ENCODE data around the gene TBC1D22A. TPM values are rescaled to one million over a fixed set of nuclear protein-coding genes. Genes with fewer than 3 reads are reported as not detected.
A peak's percentile ranks its signal among the peaks of the same experiment; 100 is the strongest.

Gene TBC1D22A
- total and polyA plus RNA-seq, 2 experiments from 2014 or later, result 16.6 to 18.5 TPM

DNA sequence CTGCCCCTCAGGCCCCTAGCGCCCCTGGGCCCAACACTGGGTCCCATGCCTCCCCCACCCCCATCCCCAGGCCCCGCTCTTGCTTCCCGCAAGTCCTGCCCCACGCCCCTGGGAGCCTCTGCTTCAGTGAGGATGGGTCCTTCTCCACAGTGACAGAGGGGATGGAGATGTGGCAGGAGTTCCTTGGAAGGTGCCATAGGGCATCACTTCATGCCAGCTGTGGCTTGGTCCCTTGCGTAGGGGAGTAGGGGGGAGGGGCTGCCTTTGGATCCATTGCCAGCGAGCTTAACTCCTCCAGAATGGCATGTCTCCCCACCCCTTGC lies 9.5 kb upstream of the TBC1D22A start:
- H3K4me3 ChIP-seq, result no peak overlapping the region
- peaks cover 8% of the 10 kb centered on the region for H3K4me1 ChIP-seq (ENCODE audit: low read depth)
- H3K9me3 ChIP-seq (ENCODE audit: low read depth), result no peaks in the 10 kb centered on the region
- TF ChIP-seq, protein P1, sequence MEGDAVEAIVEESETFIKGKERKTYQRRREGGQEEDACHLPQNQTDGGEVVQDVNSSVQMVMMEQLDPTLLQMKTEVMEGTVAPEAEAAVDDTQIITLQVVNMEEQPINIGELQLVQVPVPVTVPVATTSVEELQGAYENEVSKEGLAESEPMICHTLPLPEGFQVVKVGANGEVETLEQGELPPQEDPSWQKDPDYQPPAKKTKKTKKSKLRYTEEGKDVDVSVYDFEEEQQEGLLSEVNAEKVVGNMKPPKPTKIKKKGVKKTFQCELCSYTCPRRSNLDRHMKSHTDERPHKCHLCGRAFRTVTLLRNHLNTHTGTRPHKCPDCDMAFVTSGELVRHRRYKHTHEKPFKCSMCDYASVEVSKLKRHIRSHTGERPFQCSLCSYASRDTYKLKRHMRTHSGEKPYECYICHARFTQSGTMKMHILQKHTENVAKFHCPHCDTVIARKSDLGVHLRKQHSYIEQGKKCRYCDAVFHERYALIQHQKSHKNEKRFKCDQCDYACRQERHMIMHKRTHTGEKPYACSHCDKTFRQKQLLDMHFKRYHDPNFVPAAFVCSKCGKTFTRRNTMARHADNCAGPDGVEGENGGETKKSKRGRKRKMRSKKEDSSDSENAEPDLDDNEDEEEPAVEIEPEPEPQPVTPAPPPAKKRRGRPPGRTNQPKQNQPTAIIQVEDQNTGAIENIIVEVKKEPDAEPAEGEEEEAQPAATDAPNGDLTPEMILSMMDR (IDR thresholded peaks at IDR 0.05; ENCODE audit: low read depth, low read length), result no peak
- H3K27ac ChIP-seq, result no peak overlapping the region
- DNase-seq (ENCODE audit: low read depth in 1 of 2, low spot score in 1 of 2), result no peak
- H3K36me3 ChIP-seq, result no peaks in the 10 kb centered on the region
- peaks cover under 1% of the 10 kb centered on the region for H3K27me3 ChIP-seq

- no peak for DNase-seq (ENCODE audit: low read depth in 1 of 2, low spot score in 1 of 2)
- H3K36me3 ChIP-seq, result no peaks in the 10 kb centered on the region
- TF ChIP-seq, protein P1 (IDR thresholded peaks at IDR 0.05; ENCODE audit: low read depth, low read length), result no peak
- H3K9me3 ChIP-seq (ENCODE audit: low read depth), result no peaks in the 10 kb centered on the region
- no peaks in the 10 kb centered on the region for H3K27me3 ChIP-seq
- H3K27ac ChIP-seq, result no peak overlapping the region
- no peak overlapping the region for H3K4me3 ChIP-seq
- H3K4me1 ChIP-seq (ENCODE audit: low read depth), result peaks cover 8% of the 10 kb centered on the region
Observed at GRCh38 chr22:46753360-46753759, 9.1 kb upstream of the TBC1D22A start.

DNA sequence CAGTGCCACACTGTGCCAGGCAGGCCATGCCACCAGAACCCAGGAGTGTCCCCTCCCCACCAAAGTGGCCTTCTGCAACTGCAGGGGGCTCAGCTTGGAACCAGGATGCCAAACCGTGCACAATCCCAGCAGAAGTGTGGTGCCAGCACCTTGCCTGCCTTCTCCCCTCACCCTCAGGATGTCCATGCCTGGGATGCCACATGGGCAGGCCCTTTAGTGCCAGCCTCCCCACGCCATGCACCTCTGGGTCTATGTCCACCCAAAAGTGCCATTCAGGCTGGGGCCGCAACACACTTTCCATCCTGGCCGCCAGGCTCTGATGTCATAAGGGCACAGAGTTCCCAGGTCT lies 8.7 kb upstream of the TBC1D22A start:
- TF ChIP-seq, protein P1 (IDR thresholded peaks at IDR 0.05; ENCODE audit: low read depth, low read length), result no peak
- Histone ChIP-seq H3K27me3 (no peaks in the 10 kb centered on the region), H3K27ac (no peak overlapping the region), H3K9me3 (ENCODE audit: low read depth) (no peaks in the 10 kb centered on the region), H3K4me3 (no peak overlapping the region), H3K4me1 (ENCODE audit: low read depth) (peaks cover 8% of the 10 kb centered on the region), H3K36me3 (no peaks in the 10 kb centered on the region)
- no peak for DNase-seq (ENCODE audit: low read depth in 1 of 2, low spot score in 1 of 2)

DNA sequence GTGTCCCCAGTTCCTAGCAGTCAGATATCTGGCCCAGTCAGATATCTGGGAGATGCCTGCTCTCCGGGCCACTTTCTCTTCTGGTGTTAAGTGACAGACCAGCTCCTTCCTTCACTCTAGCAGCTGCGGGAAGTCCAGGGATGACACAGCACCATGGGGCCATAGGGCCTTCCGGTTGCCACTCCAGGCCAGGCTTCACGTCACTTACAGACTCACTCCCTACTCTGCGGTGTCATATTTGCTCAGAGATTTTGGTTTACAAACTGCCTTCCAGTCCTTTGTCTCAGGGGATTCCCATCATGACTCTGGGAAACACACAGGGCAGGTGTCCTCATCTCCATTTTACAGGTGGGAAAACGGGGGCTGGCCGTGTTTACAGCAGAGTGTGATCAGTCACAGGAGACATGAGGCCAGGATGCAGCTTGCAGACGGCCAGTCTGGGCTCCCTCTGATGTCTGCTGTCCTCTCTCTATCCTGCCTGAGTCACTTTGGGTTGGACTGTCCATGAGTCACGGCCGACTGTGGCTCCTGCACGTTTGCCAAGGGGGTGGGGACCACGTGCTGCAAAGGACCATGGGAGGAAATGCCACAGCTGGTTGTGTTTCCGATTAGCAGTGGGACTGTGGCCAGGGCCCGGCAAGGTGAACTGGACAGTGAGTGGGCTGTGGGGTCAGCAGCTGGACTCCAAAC lies 8.2 kb upstream of the TBC1D22A start:
- Histone ChIP-seq H3K27me3 (no peaks in the 10 kb centered on the region), H3K36me3 (no peaks in the 10 kb centered on the region), H3K27ac (no peak overlapping the region), H3K9me3 (ENCODE audit: low read depth) (no peaks in the 10 kb centered on the region), H3K4me3 (no peak overlapping the region), H3K4me1 (ENCODE audit: low read depth) (peaks cover 8% of the 10 kb centered on the region)
- TF ChIP-seq, protein P1 (IDR thresholded peaks at IDR 0.05; ENCODE audit: low read depth, low read length), result no peak
- DNase-seq (ENCODE audit: low read depth in 1 of 2, low spot score in 1 of 2), result peak in 1 of 2 donors; percentile 97

DNA sequence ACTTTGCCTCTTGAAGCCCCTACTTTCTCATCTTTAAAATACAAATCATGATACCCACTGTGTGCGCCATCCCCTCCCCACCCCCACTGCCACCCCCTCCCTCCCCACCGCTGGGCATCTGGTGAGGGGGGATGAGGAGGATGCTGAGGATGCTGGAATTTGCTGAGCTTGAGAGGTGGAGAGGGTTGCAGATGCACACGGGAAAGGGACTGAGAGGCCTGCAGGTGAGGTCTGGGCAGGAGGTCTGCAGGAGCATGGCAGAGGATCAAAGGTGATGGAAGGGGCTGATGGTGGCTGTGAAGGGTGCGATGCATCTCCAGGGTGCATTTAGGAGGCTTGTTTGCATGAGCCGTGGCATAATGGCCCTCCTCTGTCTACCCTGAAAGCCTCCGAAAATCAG lies 7.6 kb upstream of the TBC1D22A start:
- Histone ChIP-seq H3K27me3 (no peaks in the 10 kb centered on the region), H3K4me1 (ENCODE audit: low read depth) (peaks cover 5% of the 10 kb centered on the region), H3K27ac (no peak overlapping the region), H3K36me3 (no peaks in the 10 kb centered on the region), H3K4me3 (no peak overlapping the region), H3K9me3 (ENCODE audit: low read depth) (no peaks in the 10 kb centered on the region)
- DNase-seq (ENCODE audit: low read depth in 1 of 2, low spot score in 1 of 2), result no peak
- TF ChIP-seq, protein P1 (IDR thresholded peaks at IDR 0.05; ENCODE audit: low read depth, low read length), result no peak

Measured in cardiac muscle cell (in vitro differentiated cells and primary cell).